HepG2 (cell line): ENCODE measurements around the gene TMEM217. TPM values are rescaled to one million over a fixed set of nuclear protein-coding genes. Genes with fewer than 3 reads are reported as not detected.

Experiments used
- FOXA1 ChIP-seq, 2 experiments: fragments of 450-650 bp in 1 of 2; sonication (generic) in 1 of 2; formaldehyde crosslinking in 1 of 2; IDR thresholded peaks; 2 replicates each; pipeline versions ENCODE4 v1.4.0 to v1.6.1; 2016 to 2020; ENCODE audit warnings: missing genetic modification reagents in 1 of 2
- GZF1 ChIP-seq: sonication (generic); formaldehyde crosslinking; IDR thresholded peaks from 2 replicates; pipeline ENCODE4 v1.5.1; 2020; ENCODE audit warnings: mild to moderate bottlenecking, missing genetic modification reagents
- HNRNPLL ChIP-seq: fragments of 200-400 bp; formaldehyde crosslinking; IDR thresholded peaks from 2 replicates; pipeline ENCODE4 v1.6.1; 2017; ENCODE audit warnings: mild to moderate bottlenecking, low read depth, low read length; ENCODE audit not compliant: poor library complexity, severe bottlenecking
- JUN ChIP-seq: sonication (generic); formaldehyde crosslinking; IDR thresholded peaks from 2 replicates; pipeline ENCODE4 v1.4.0; 2020; ENCODE audit warnings: mild to moderate bottlenecking, missing genetic modification reagents
- KLF15 ChIP-seq: sonication (generic); formaldehyde crosslinking; IDR thresholded peaks from 2 replicates; pipeline ENCODE4 v1.8.1; 2023; ENCODE audit warnings: borderline replicate concordance, mild to moderate bottlenecking, inconsistent platforms, missing genetic modification reagents, mixed read lengths
- KLF16 ChIP-seq, 2 experiments: sonication (generic) in 1 of 2; formaldehyde crosslinking in 1 of 2; IDR thresholded peaks; 2 replicates each; pipeline versions ENCODE4 v1.6.1 to v1.8.0; 2016 to 2023; ENCODE audit warnings: missing genetic modification reagents in 2 of 2, missing compliant biosample characterization in 1 of 2
- KMT2B ChIP-seq: IDR thresholded peaks from 2 replicates; pipeline ENCODE4 v1.6.1; 2016; ENCODE audit warnings: missing genetic modification reagents, missing compliant biosample characterization
- MED13 ChIP-seq: sonication (generic); formaldehyde crosslinking; IDR thresholded peaks from 2 replicates; pipeline ENCODE4 v1.5.0; 2020; ENCODE audit warnings: missing genetic modification reagents
- MTF2 ChIP-seq: sonication (generic); formaldehyde crosslinking; IDR thresholded peaks from 2 replicates; pipeline ENCODE4 v1.5.0; 2020; ENCODE audit warnings: missing genetic modification reagents, borderline replicate concordance
- NR2F2 ChIP-seq: IDR thresholded peaks from 2 replicates; pipeline ENCODE4 v1.6.1; 2012; ENCODE audit warnings: low read depth, inconsistent platforms, borderline replicate concordance
- PTBP1 ChIP-seq: fragments of 200-400 bp; formaldehyde crosslinking; IDR thresholded peaks from 2 replicates; pipeline ENCODE4 v1.6.1; 2018; ENCODE audit warnings: low read length, low read depth; ENCODE audit not compliant: poor library complexity, severe bottlenecking
- SETDB1 ChIP-seq: sonication (generic); formaldehyde crosslinking; IDR thresholded peaks from 2 replicates; pipeline ENCODE4 v1.5.1; 2020; ENCODE audit warnings: missing genetic modification reagents, mild to moderate bottlenecking, borderline replicate concordance
- SP2 ChIP-seq: sonication (generic); formaldehyde crosslinking; IDR thresholded peaks from 2 replicates; pipeline ENCODE4 v1.5.1; 2020; ENCODE audit warnings: mild to moderate bottlenecking, missing genetic modification reagents
- ZBTB7A ChIP-seq: sonication (generic); formaldehyde crosslinking; IDR thresholded peaks from 2 replicates; pipeline ENCODE4 v1.8.0; 2022; ENCODE audit warnings: mild to moderate bottlenecking, missing genetic modification reagents
- ZFY ChIP-seq: sonication (generic); formaldehyde crosslinking; IDR thresholded peaks from 2 replicates; pipeline ENCODE4 v1.4.0; 2020; ENCODE audit warnings: missing genetic modification reagents
- ZNF337 ChIP-seq: sonication (generic); formaldehyde crosslinking; IDR thresholded peaks from 2 replicates; pipeline ENCODE4 v1.5.1; 2020; ENCODE audit warnings: missing genetic modification reagents, low read depth, mild to moderate bottlenecking, borderline replicate concordance
- ZNF451 ChIP-seq: sonication (generic); formaldehyde crosslinking; IDR thresholded peaks from 2 replicates; pipeline ENCODE4 v1.5.0; 2020; ENCODE audit warnings: mild to moderate bottlenecking, missing genetic modification reagents
- ZNF460 ChIP-seq: sonication (generic); formaldehyde crosslinking; IDR thresholded peaks from 2 replicates; pipeline ENCODE4 v1.5.1; 2020; ENCODE audit warnings: missing genetic modification reagents, mild to moderate bottlenecking, borderline replicate concordance
- ZNF552 ChIP-seq: sonication (generic); formaldehyde crosslinking; IDR thresholded peaks from 2 replicates; pipeline ENCODE4 v1.9.0; 2022; ENCODE audit warnings: missing genetic modification reagents, mild to moderate bottlenecking, borderline replicate concordance
- ZNF569 ChIP-seq: sonication (generic); formaldehyde crosslinking; IDR thresholded peaks from 2 replicates; pipeline ENCODE4 v1.5.0; 2020; ENCODE audit warnings: mild to moderate bottlenecking, missing genetic modification reagents, moderate library complexity, borderline replicate concordance
- polyA plus RNA-seq, 8 experiments: library from polyadenylated mRNA; depleted of rRNA in 3 of 8; stranded (reverse) in 7 of 8; unstranded in 1 of 8; fragments of >200 nt; fragmentation: Illumina TruSeq in 4 of 8; extraction: Trizol in 4 of 8; gene quantifications; 2 replicates each; pipeline versions ENCODE4 v1.2.1 to v1.2.3, GENCODE V29; 2011 to 2016; ENCODE audit warnings: low read depth in 4 of 8, missing spikeins in 1 of 8, mixed read lengths in 1 of 8; ENCODE audit not compliant: insufficient read depth in 1 of 8
- total RNA-seq, 5 experiments: library from RNA; depleted of rRNA; stranded (reverse); fragments of >200 nt; fragmentation: Illumina TruSeq; extraction: Trizol; gene quantifications; 2 replicates each; pipeline ENCODE4 v1.2.3, GENCODE V29; 2016; ENCODE audit warnings: low read depth in 1 of 5
- TF ChIP-seq, protein P1 (sequence below): sonication (generic); formaldehyde crosslinking; IDR thresholded peaks from 2 replicates; pipeline ENCODE4 v1.8.1; 2023; ENCODE audit warnings: mild to moderate bottlenecking, inconsistent platforms, moderate library complexity, missing genetic modification reagents, borderline replicate concordance
- TF ChIP-seq, protein P2 (sequence below): sonication (generic); formaldehyde crosslinking; IDR thresholded peaks from 2 replicates; pipeline ENCODE4 v1.8.0; 2023; ENCODE audit warnings: mild to moderate bottlenecking, missing genetic modification reagents
- TF ChIP-seq, protein P3 (sequence below): sonication (generic); formaldehyde crosslinking; IDR thresholded peaks from 2 replicates; pipeline ENCODE4 v1.5.0; 2020; ENCODE audit warnings: mild to moderate bottlenecking, missing genetic modification reagents

Gene TMEM217
- total and polyA plus RNA-seq, 2 of the 13 experiments (the other 11 are each of a cell fraction or from before 2014, with no cell fraction given) = 2.3 to 3.4 TPM

DNA sequence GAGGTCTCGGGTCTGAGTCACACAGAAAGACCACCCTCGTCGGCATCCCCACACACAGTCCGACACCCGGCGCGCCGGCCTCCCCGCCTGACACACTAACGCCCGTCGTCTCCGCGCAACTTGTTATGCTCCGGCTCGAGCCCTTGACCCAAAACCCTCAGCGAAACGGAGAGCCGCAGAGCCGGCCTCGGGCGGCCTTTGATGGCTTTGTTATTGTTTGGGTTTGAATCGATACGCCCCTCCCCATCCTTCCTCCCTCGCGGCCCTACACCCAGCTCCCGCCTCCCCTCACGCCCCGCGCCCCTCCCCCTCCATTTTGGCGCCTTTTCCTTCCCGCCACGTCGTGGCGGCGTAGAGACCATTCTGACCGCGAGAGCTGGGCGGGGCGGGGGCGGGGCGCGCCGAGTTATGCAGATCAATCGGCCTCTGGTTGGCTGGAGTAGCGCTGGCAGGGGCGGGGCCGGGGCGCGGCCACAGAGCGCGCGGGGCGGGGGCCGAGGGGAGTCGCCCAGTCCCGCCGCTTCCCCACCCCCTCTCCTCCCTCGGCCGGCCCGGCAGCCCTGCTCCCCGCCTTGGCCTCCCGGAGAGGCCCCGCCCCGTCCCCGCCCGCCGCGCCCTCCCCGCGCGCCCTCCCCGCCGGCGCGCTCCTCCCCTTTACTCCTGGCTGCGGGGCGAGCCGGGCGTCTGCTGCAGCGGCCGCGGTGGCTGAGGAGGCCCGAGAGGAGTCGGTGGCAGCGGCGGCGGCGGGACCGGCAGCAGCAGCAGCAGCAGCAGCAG, 88.3 kb downstream of the TMEM217 start, which contains the start of gene PIM1 (continued):
- no peak; the same call in 1 of the 2 replicates for TF ChIP-seq MTF2 (CRISPR knock-in tag)
- peak; percentile 73; the same call in 1 of the 2 replicates for TF ChIP-seq ZNF451
- no peak for TF ChIP-seq FOXA1 (IDR thresholded peaks at IDR 0.05)
- TF ChIP-seq FOXA1 (CRISPR knock-in tag; IDR thresholded peaks at IDR 0.05) = 0 out of 2 replicates have a peak, but pooled peaks have one; percentile 27
- TF ChIP-seq MED13 (CRISPR knock-in tag) = peak; percentile 91; the same call in 1 of the 2 replicates
- TF ChIP-seq ZNF460 = 0 out of 2 replicates have a peak, but pooled peaks have one; percentile 31
- TF ChIP-seq HNRNPLL = peak; percentile 72
- TF ChIP-seq KMT2B (CRISPR knock-in tag) = peak; percentile 42; the same call in 1 of the 2 replicates
- TF ChIP-seq SETDB1 = no peak
- TF ChIP-seq ZBTB7A (CRISPR knock-in tag) = peak; percentile 80; the same call in 1 of the 2 replicates
- TF ChIP-seq PTBP1 = peak; percentile 64
- TF ChIP-seq JUN (CRISPR knock-in tag) = no peak
- TF ChIP-seq, protein P1, sequence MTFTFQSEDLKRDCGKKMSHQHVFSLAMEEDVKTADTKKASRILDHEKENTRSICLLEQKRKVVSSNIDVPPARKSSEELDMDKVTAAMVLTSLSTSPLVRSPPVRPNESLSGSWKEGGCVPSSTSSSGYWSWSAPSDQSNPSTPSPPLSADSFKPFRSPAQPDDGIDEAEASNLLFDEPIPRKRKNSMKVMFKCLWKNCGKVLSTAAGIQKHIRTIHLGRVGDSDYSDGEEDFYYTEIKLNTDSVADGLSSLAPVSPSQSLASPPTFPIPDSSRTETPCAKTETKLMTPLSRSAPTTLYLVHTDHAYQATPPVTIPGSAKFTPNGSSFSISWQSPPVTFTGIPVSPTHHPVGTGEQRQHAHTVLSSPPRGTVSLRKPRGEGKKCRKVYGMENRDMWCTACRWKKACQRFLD (CRISPR knock-in tag) = no peak
- TF ChIP-seq GZF1 (CRISPR knock-in tag) = no peak
- TF ChIP-seq KLF15 (CRISPR knock-in tag) = peak; percentile 93
- no peak for TF ChIP-seq ZNF569
- TF ChIP-seq NR2F2 = peak; percentile 90
- TF ChIP-seq, protein P2, sequence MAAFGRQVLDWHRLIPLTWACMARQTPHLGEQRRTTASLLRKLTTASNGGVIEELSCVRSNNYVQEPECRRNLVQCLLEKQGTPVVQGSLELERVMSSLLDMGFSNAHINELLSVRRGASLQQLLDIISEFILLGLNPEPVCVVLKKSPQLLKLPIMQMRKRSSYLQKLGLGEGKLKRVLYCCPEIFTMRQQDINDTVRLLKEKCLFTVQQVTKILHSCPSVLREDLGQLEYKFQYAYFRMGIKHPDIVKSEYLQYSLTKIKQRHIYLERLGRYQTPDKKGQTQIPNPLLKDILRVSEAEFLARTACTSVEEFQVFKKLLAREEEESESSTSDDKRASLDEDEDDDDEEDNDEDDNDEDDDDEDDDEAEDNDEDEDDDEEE (CRISPR knock-in tag) = peak; percentile 55; the same call in 1 of the 2 replicates
- TF ChIP-seq, protein P3, sequence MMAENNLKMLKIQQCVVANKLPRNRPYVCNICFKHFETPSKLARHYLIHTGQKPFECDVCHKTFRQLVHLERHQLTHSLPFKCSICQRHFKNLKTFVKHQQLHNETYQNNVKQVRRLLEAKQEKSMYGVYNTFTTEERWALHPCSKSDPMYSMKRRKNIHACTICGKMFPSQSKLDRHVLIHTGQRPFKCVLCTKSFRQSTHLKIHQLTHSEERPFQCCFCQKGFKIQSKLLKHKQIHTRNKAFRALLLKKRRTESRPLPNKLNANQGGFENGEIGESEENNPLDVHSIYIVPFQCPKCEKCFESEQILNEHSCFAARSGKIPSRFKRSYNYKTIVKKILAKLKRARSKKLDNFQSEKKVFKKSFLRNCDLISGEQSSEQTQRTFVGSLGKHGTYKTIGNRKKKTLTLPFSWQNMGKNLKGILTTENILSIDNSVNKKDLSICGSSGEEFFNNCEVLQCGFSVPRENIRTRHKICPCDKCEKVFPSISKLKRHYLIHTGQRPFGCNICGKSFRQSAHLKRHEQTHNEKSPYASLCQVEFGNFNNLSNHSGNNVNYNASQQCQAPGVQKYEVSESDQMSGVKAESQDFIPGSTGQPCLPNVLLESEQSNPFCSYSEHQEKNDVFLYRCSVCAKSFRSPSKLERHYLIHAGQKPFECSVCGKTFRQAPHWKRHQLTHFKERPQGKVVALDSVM = peak; percentile 45; the same call in 1 of the 2 replicates
- TF ChIP-seq SP2 = peak; percentile 30; the same call in 1 of the 2 replicates
- TF ChIP-seq ZNF552 (CRISPR knock-in tag) = 0 out of 2 replicates have a peak, but pooled peaks have one; percentile 27
- TF ChIP-seq ZNF337 (CRISPR knock-in tag) = no peak
- TF ChIP-seq ZFY (CRISPR knock-in tag) = peak; percentile 74
- TF ChIP-seq KLF16 (CRISPR knock-in tag; IDR thresholded peaks at IDR 0.05) = peak in 1 of 2 experiments; percentile 76; a peak in 2 of 4 replicates
